B cell (primary cell): ENCODE measurements around the gene OXSM. TPM values are rescaled to one million over a fixed set of nuclear protein-coding genes. Genes with fewer than 3 reads are reported as not detected.

ENCODE experiments used
- ATAC-seq: fragments of 200-7000 bp; cut with Tn5 transposase; one replicate; pipeline ENCODE4 v1.10.0; 2021; ENCODE audit warnings: low read depth, mild to moderate bottlenecking, moderate number of reproducible peaks, moderate library complexity
- CTCF ChIA-PET: fragments of 350-600 bp; sonication (Branson Sonifier 250); formaldehyde crosslinking; loops from one replicate; lab custom pipeline; 2021; ENCODE audit warnings: antibody characterized with exemption, inconsistent platforms; lab: Charles Lee
- POLR2A ChIA-PET: fragments of 350-600 bp; sonication (Branson Sonifier 250); formaldehyde crosslinking; loops from one replicate; lab custom pipeline; 2021; ENCODE audit warnings: antibody characterized with exemption; lab: Charles Lee
- DNase-seq: peaks from one replicate; pipeline ENCODE4 v3.0.0; 2013
- H2AFZ ChIP-seq: 2 replicates; pipeline ENCODE4 v1.6.1; 2012; ENCODE audit warnings: mild to moderate bottlenecking, low read depth, low read length; ENCODE audit not compliant: insufficient read depth, poor library complexity, severe bottlenecking
- H3K27ac ChIP-seq, 2 donors: 1 replicate in 1 of 2; 2 replicates in 1 of 2; pipeline ENCODE4 v1.5.1; 2012 to 2013; ENCODE audit warnings: low read length in 2 of 2, mild to moderate bottlenecking in 2 of 2, moderate library complexity in 1 of 2
- H3K27me3 ChIP-seq, 4 experiments: fragments of 200-600 bp in 1 of 4; sonication (generic) in 1 of 4; replicated peaks in 1 of 4; 1 replicate in 2 of 4; 2 replicates in 2 of 4; pipeline versions ENCODE4 v1.6.1 to v1.7.0; 2013 to 2016; ENCODE audit warnings: low read length in 3 of 4, mild to moderate bottlenecking in 2 of 4, mixed read lengths in 1 of 4, moderate library complexity in 1 of 4; ENCODE audit not compliant: insufficient read depth in 4 of 4, control insufficient read depth in 3 of 4; ENCODE audit errors: control extremely low read depth in 1 of 4
- H3K36me3 ChIP-seq, 2 experiments: replicated peaks in 1 of 2; 1 replicate in 1 of 2; 2 replicates in 1 of 2; pipeline versions ENCODE4 v1.6.1 to v1.7.1; 2013; ENCODE audit warnings: low read length in 1 of 2; ENCODE audit not compliant: insufficient read depth in 2 of 2, control insufficient read depth in 1 of 2; ENCODE audit errors: control extremely low read depth in 1 of 2, extremely low read depth in 1 of 2
- H3K4me1 ChIP-seq, 2 donors: fragments of 200-600 bp in 1 of 2; sonication (generic) in 1 of 2; 1 replicate in 1 of 2; 2 replicates in 1 of 2; pipeline versions ENCODE4 v1.5.1 to v1.6.1; 2013 to 2017; ENCODE audit warnings: low read length in 2 of 2; ENCODE audit not compliant: control insufficient read depth in 2 of 2, insufficient read depth in 2 of 2
- H3K4me2 ChIP-seq: replicated peaks from 2 replicates; pipeline ENCODE3; 2012; ENCODE audit warnings: mild to moderate bottlenecking, low read depth, low read length; ENCODE audit not compliant: poor library complexity, severe bottlenecking
- H3K4me3 ChIP-seq, 5 experiments: fragments of 200-600 bp in 1 of 5; sonication (generic) in 1 of 5; 1 replicate in 3 of 5; 2 replicates in 2 of 5; pipeline versions ENCODE4 v1.5.1 to v1.7.0; 2011 to 2016; ENCODE audit warnings: low read length in 4 of 5, mild to moderate bottlenecking in 4 of 5, low read depth in 2 of 5, control low read depth in 1 of 5, moderate library complexity in 1 of 5; ENCODE audit not compliant: insufficient read depth in 1 of 5; ENCODE audit errors: control extremely low read depth in 1 of 5, extremely low read depth in 1 of 5
- H3K79me2 ChIP-seq: fragments of 200-600 bp; sonication (generic); one replicate; pipeline ENCODE4 v1.6.0; 2016; ENCODE audit warnings: low read length; ENCODE audit not compliant: control insufficient read depth, insufficient read depth
- H3K9ac ChIP-seq: fragments of 200-600 bp; sonication (generic); 2 replicates; pipeline ENCODE4 v1.6.1; 2017; ENCODE audit warnings: mild to moderate bottlenecking, low read length, moderate library complexity
- H3K9me3 ChIP-seq, 3 donors: one replicate each; pipeline versions ENCODE4 v1.6.1 to v1.7.1; 2013; ENCODE audit warnings: low read length in 2 of 3; ENCODE audit not compliant: control insufficient read depth in 2 of 3, insufficient read depth in 1 of 3; ENCODE audit errors: control extremely low read depth in 1 of 3
- H4K20me1 ChIP-seq: 2 replicates; pipeline ENCODE4 v1.6.0; 2012; ENCODE audit warnings: mild to moderate bottlenecking, low read length; ENCODE audit not compliant: insufficient read depth, control insufficient read depth, poor library complexity, severe bottlenecking
- H3K27ac Mint-ChIP-seq: one replicate; pipeline ENCODE4 v1.8.0; 2021; ENCODE audit warnings: mixed read lengths
- H3K27me3 Mint-ChIP-seq: one replicate; pipeline ENCODE4 v1.8.0; 2021; ENCODE audit warnings: mixed read lengths
- H3K4me1 Mint-ChIP-seq: one replicate; pipeline ENCODE4 v1.8.0; 2021; ENCODE audit warnings: mixed read lengths
- H3K4me3 Mint-ChIP-seq: one replicate; pipeline ENCODE4 v1.8.0; 2021; ENCODE audit warnings: mixed read lengths
- H3K9me3 Mint-ChIP-seq: one replicate; pipeline ENCODE4 v1.8.0; 2022; ENCODE audit warnings: mixed read lengths; ENCODE audit not compliant: insufficient read depth
- CTCF ChIP-seq: fragments of 200-600 bp; IDR thresholded peaks from one replicate; pipeline ENCODE4 v1.8.0; 2022; ENCODE audit warnings: antibody characterized with exemption, mild to moderate bottlenecking
- EZH2 ChIP-seq: IDR thresholded peaks from 2 replicates; pipeline ENCODE4 v1.6.1; 2012; ENCODE audit warnings: borderline replicate concordance, low read depth, mild to moderate bottlenecking, moderate library complexity, low read length; ENCODE audit not compliant: insufficient read depth, poor library complexity, severe bottlenecking
- WGBS: methylation state at CpG from one replicate; pipeline ENCODE4 v1.1.5; 2013; ENCODE audit warnings: missing lambda C conversion rate; ENCODE audit not compliant: insufficient coverage; 5-methylcytosine and 5-hydroxymethylcytosine counted together
- intact Hi-C: fragments of 100-400 bp; cut with micrococcal nuclease; formaldehyde crosslinking; loops from one replicate; pipeline ENCODE4 v1.10.0; 2022
- polyA plus RNA-seq: library from polyadenylated mRNA; depleted of rRNA; stranded (reverse); fragments of >200 nt; gene quantifications from 2 replicates; pipeline ENCODE4 v1.2.3, GENCODE V29; 2012
- total RNA-seq, 2 donors: library from RNA; stranded (reverse); fragments of 120-200 nt in 1 of 2; gene quantifications; 1 replicate in 1 of 2; 2 replicates in 1 of 2; pipeline versions ENCODE4 v1.2.3 to v1.2.4, GENCODE V29; 2013 to 2022

Gene OXSM
- total and polyA plus RNA-seq, 2 donors (not counting 1 experiment from before 2014, with no cell fraction given): 13.7 to 18.7 TPM

GRCh38 chr3:25768851-25769250 is 21.0 kb upstream of the OXSM start:
- H3K4me3 ChIP-seq: peak overlapping the region in 3 of 5 experiments; percentile 6 to 42 (median 15)
- H4K20me1 ChIP-seq: peaks cover 7% of the 10 kb centered on the region
- H3K9me3 ChIP-seq: peaks cover 0 to 1% (median 0%) of the 10 kb centered on the region in 3 donors
- no peaks in the 10 kb centered on the region for H3K27me3 Mint-ChIP-seq
- H2AFZ ChIP-seq: peak overlapping the region; percentile 27
- H3K27ac ChIP-seq: peak overlapping the region; percentile 60 to 71
- TF ChIP-seq CTCF (no peak), EZH2 (no peak)
- H3K9ac ChIP-seq: peak overlapping the region; percentile 36
- ChIA-PET CTCF (interaction anchor here (1.1 kb wide), 1 partner anchor 88 kb away, joined by 6 read pairs; no protein-coding TSS in a partner anchor), POLR2A (interaction anchor here (0.7 to 1.4 kb wide), 2 partner anchors 13 to 15 kb away, joined by 3 to 5 read pairs; partner anchors contain the start of gene NGLY1)
- DNase-seq: peak; percentile 69
- H3K36me3 ChIP-seq: peaks cover 2 to 23% of the 10 kb centered on the region in 2 experiments
- peaks cover 70% of the 10 kb centered on the region for H3K79me2 ChIP-seq
- intact Hi-C loops: loop anchor here (1.0 kb wide), 2 partner anchors 12 to 21 kb away; partner anchors contain the start of gene OXSM
- H3K27me3 ChIP-seq: no peaks in the 10 kb centered on the region
- peak overlapping the region; percentile 54 for H3K4me2 ChIP-seq
- H3K27ac Mint-ChIP-seq: peak overlapping the region; percentile 88
- WGBS: no CpG with 5 or more reads among the region's 6 CpGs
- peaks cover 15 to 18% of the 10 kb centered on the region in 2 donors for H3K4me1 ChIP-seq
- H3K4me1 Mint-ChIP-seq: peaks cover 45% of the 10 kb centered on the region
- no peaks in the 10 kb centered on the region for H3K9me3 Mint-ChIP-seq
- H3K4me3 Mint-ChIP-seq: peak overlapping the region; percentile 76
- ATAC-seq: peak; percentile 88

DNA sequence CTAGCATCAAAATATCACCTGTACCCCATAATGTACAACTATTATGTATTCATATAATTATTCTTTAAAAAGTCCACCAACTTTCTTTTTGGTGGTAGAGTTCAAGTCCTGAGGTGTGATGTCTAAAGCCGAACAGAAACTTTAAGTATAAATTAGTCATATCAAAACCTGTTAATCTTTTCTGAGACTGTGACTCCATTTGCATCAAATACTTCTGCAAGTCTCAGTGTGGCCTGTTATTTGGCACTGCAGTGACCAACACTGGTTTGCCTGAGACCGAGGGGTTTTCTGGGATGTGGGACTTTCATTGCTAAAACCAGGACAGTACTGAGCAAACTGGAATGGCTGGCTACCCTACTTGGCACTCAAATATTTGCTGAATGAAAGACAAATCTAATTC is 14.0 kb upstream of the OXSM start:
- ChIA-PET CTCF (no interaction called here), POLR2A (no interaction called here)
- peaks cover 33% of the 10 kb centered on the region for H3K4me1 Mint-ChIP-seq
- H3K79me2 ChIP-seq: peaks cover 93% of the 10 kb centered on the region
- H3K36me3 ChIP-seq: peaks cover 14 to 55% of the 10 kb centered on the region in 2 experiments
- H3K9ac ChIP-seq: no peak overlapping the region
- no peak overlapping the region for H3K27ac ChIP-seq
- intact Hi-C loops: no loop called here
- H3K4me1 ChIP-seq: peaks cover 9 to 13% of the 10 kb centered on the region in 2 donors
- TF ChIP-seq CTCF (no peak), EZH2 (no peak)
- no peaks in the 10 kb centered on the region for H3K9me3 ChIP-seq
- no peak overlapping the region for H2AFZ ChIP-seq
- no peak for ATAC-seq
- H3K9me3 Mint-ChIP-seq: no peaks in the 10 kb centered on the region
- H3K4me2 ChIP-seq: no peak overlapping the region
- H4K20me1 ChIP-seq: peaks cover 41% of the 10 kb centered on the region
- H3K4me3 Mint-ChIP-seq: no peak overlapping the region
- DNase-seq: no peak
- 82% methylated on average over 1 of the region's 2 CpGs for WGBS
- no peak overlapping the region for H3K4me3 ChIP-seq
- H3K27me3 Mint-ChIP-seq: no peaks in the 10 kb centered on the region
- H3K27ac Mint-ChIP-seq: no peak overlapping the region
- H3K27me3 ChIP-seq: no peaks in the 10 kb centered on the region
